Psoas muscle (tissue), 8 donors: ENCODE measurements around the gene CAMK2B. TPM values are rescaled to one million over a fixed set of nuclear protein-coding genes. Genes with fewer than 3 reads are reported as not detected.
A peak's percentile ranks its signal among the peaks of the same experiment; 100 is the strongest.

ENCODE experiments used
- ATAC-seq, 4 donors: fragments of 200-7000 bp; cut with Tn5 transposase; one replicate each; pipeline ENCODE4 v1.9.1; 2020; ENCODE audit warnings: moderate library complexity in 3 of 4, mild to moderate bottlenecking in 2 of 4
- DNase-seq, 2 donors: peaks; one replicate each; pipeline ENCODE4 v3.0.0-alpha.2; 2020
- H3K27ac ChIP-seq: fragments of 200-600 bp; one replicate; pipeline ENCODE4 v1.8.0; 2022
- H3K27me3 ChIP-seq, 3 donors: fragments of 200-600 bp in 1 of 3; one replicate each; pipeline versions ENCODE4 v1.6.1 to v1.8.0; 2013 to 2022; ENCODE audit warnings: low read length in 2 of 3, mild to moderate bottlenecking in 2 of 3, moderate library complexity in 1 of 3; ENCODE audit not compliant: insufficient read depth in 3 of 3
- H3K36me3 ChIP-seq, 2 donors: fragments of 200-600 bp in 1 of 2; one replicate each; pipeline versions ENCODE4 v1.6.1 to v1.8.0; 2013 to 2022; ENCODE audit warnings: low read depth in 1 of 2, mild to moderate bottlenecking in 1 of 2, moderate library complexity in 1 of 2; ENCODE audit not compliant: insufficient read depth in 1 of 2
- H3K4me1 ChIP-seq: fragments of 200-600 bp; one replicate; pipeline ENCODE4 v1.8.0; 2022
- H3K4me3 ChIP-seq: fragments of 200-600 bp; one replicate; pipeline ENCODE4 v1.8.0; 2022; ENCODE audit warnings: mild to moderate bottlenecking
- H3K9me3 ChIP-seq: fragments of 200-600 bp; one replicate; pipeline ENCODE4 v1.8.0; 2022
- WGBS, 3 donors: extraction: QIAGEN DNeasy Blood & Tissue Kit; methylation state at CpG; one replicate each; pipeline versions ENCODE4 v1.1.6 to v1.1.7; 2013; 5-methylcytosine and 5-hydroxymethylcytosine counted together
- intact Hi-C, 2 donors: fragments of 100-400 bp; cut with DNase I; formaldehyde crosslinking; loops; one replicate each; pipeline versions ENCODE4 v1.11.0 to v1.14.2; 2022
- polyA plus RNA-seq, 3 donors: library from polyadenylated mRNA; stranded (reverse); fragments of 200-250 nt; gene quantifications; one replicate each; pipeline ENCODE4 v1.2.3, GENCODE V29; 2013
- total RNA-seq, 4 donors: library from RNA; stranded (reverse); fragmentation: NEBNext Ultra II Directional in 2 of 4; extraction: Animal tissue kit (Norgen Biotek cat#: 25700) in 2 of 4; gene quantifications; one replicate each; pipeline versions ENCODE4 v1.2.1 to v1.2.4, GENCODE V29; 2021 to 2023
- TF ChIP-seq, protein P1 (sequence below): fragments of 200-600 bp; IDR thresholded peaks from one replicate; pipeline ENCODE4 v1.8.0; 2022; ENCODE audit warnings: antibody characterized with exemption
- donor health status: healthy with polysubstance abuse.
- donor health status: DM: no; HTN: no; CAD: no; lungs with moderate emphysema.
- donor health status: Bipolar disorder and iron deficiency.
- donor health status: healthy.
- donor health status: DM: yes; HTN: yes; CAD: no.
- donor health status: DM: no; HTN: no; CAD: no.
- donor health status: DM: no; HTN: no; CAD: no.
- donor health status: DM: yes; HTN: yes; CAD: no.

The CAMK2B gene
- total and polyA plus RNA-seq, 7 donors, result 14.5 to 81.4 (median 50.0) TPM

DNA sequence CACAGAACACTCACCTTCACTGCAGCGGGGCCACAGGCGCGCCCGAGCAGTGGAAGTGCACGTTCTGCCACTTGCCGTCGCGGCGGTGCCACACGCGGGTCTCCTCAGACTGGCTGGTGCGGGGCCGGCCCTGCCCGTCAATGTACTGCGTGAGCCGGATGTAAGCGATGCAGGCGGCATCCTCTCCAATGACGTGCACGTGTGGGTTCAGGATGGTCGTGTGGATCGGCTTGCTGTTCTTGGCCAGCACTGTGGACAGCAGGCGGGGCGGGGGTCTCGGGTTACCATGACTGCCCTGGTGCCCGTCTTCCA, 105.4 kb downstream of the CAMK2B start:
- ATAC-seq, result no peak
- Histone ChIP-seq H3K36me3 (no peaks in the 10 kb centered on the region), H3K27ac (no peak overlapping the region), H3K9me3 (no peaks in the 10 kb centered on the region), H3K27me3 (no peaks in the 10 kb centered on the region), H3K4me1 (peaks cover 3% of the 10 kb centered on the region), H3K4me3 (no peak overlapping the region)
- peak in 1 of 2 donors; percentile 40 for DNase-seq
- intact Hi-C loops, result no loop called here
- TF ChIP-seq, protein P1, sequence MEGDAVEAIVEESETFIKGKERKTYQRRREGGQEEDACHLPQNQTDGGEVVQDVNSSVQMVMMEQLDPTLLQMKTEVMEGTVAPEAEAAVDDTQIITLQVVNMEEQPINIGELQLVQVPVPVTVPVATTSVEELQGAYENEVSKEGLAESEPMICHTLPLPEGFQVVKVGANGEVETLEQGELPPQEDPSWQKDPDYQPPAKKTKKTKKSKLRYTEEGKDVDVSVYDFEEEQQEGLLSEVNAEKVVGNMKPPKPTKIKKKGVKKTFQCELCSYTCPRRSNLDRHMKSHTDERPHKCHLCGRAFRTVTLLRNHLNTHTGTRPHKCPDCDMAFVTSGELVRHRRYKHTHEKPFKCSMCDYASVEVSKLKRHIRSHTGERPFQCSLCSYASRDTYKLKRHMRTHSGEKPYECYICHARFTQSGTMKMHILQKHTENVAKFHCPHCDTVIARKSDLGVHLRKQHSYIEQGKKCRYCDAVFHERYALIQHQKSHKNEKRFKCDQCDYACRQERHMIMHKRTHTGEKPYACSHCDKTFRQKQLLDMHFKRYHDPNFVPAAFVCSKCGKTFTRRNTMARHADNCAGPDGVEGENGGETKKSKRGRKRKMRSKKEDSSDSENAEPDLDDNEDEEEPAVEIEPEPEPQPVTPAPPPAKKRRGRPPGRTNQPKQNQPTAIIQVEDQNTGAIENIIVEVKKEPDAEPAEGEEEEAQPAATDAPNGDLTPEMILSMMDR, result no peak
- WGBS, 3 donors, result 83 to 91% (median 91%) methylated on average over 26 of the region's 26 CpGs

DNA sequence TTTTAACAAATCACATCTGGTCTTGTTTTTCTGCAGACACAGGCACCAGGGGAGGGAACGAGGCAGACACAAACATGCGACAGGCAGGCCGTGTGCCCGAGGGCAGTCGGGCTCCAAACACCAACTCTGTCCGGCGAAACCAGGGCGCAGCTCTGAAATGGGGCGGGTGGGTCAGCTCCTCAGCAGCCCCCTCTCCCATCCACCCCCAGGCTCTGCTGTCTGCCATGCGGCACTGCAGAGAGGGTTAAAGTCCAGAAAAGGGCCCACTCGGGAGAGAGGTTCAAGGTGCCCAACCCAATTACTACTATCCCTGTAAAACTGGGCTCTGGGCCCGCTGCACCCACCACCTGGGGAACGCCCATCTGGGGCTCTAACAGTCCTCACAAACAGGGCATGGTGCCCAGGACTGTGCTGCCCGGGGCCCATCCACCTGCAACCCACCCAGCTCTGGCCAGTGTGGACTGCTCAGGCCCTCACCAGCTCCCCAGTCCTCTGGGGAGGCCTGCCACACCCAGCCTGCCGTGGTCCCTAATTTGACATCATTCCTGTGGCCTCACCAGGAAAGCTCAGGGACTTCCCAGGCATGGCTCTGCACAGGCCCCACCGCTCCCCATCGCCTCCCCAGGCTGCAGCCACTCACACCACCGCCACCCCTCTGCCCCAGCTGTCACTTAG, 105.9 kb downstream of the CAMK2B start:
- TF ChIP-seq, protein P1, result no peak
- no peaks in the 10 kb centered on the region for H3K9me3 ChIP-seq
- peaks cover 0 to 2% of the 10 kb centered on the region in 2 donors for H3K36me3 ChIP-seq
- no peaks in the 10 kb centered on the region for H3K27me3 ChIP-seq
- 89 to 94% (median 93%) methylated on average over 18 of the region's 18 CpGs for WGBS, 3 donors
- peak in 1 of 2 donors; percentile 40 for DNase-seq
- no peak for ATAC-seq
- intact Hi-C loops, result no loop called here
- peaks cover 6% of the 10 kb centered on the region for H3K4me1 ChIP-seq
- no peak overlapping the region for H3K27ac ChIP-seq
- H3K4me3 ChIP-seq, result no peak overlapping the region

DNA sequence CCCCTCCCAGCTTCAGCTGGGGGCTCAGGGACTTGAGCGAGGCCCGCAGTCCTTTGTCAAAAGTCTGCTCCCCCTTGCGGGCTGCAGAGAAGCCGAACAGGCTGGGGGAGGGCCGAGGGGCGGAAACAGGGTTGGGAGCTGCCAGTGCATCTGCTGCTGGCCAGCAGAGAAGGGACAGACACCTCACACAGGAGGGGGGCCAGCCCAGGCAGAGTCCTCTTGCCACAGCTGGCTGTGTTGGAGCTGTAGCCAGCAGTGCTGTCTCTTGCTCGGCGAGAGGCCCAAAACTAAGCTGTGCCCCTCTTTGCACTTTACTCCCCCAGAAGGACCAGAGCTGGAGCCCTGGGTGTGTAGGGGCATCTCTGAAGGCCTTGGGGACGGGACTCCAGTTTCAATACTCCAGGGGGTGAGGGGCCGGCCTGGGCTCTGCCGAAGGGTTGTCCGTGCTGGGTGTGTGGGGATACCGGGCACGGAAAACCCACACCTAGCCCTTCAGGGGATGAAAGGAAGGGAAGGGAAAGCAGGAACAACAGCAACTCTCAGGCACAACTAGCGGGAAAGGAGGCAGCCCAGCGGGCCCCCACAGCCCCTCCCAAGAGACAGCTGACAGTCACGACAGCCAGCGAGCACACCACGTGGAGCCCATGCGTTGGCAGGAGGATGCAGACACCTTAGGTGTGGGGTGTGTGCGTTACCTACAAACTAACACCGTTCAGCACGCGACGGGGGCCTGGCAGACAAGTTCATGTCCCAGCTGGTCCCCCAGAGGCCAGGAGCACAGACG, 106.8 kb downstream of the CAMK2B start:
- Histone ChIP-seq H3K4me1 (peaks cover 10% of the 10 kb centered on the region), H3K9me3 (no peaks in the 10 kb centered on the region), H3K4me3 (no peak overlapping the region), H3K36me3 (peaks cover under 1 to 5% of the 10 kb centered on the region in 2 donors), H3K27me3 (no peaks in the 10 kb centered on the region), H3K27ac (peak overlapping the region; percentile 23)
- TF ChIP-seq, protein P1, result no peak
- WGBS, 3 donors, result 36 to 68% (median 53%) methylated on average over 26 of the region's 26 CpGs
- intact Hi-C loops, result no loop called here
- DNase-seq, result peak in 1 of 2 donors; percentile 72
- ATAC-seq, result peak in 3 of 4 donors; percentile 31 to 70 (median 68)

DNA sequence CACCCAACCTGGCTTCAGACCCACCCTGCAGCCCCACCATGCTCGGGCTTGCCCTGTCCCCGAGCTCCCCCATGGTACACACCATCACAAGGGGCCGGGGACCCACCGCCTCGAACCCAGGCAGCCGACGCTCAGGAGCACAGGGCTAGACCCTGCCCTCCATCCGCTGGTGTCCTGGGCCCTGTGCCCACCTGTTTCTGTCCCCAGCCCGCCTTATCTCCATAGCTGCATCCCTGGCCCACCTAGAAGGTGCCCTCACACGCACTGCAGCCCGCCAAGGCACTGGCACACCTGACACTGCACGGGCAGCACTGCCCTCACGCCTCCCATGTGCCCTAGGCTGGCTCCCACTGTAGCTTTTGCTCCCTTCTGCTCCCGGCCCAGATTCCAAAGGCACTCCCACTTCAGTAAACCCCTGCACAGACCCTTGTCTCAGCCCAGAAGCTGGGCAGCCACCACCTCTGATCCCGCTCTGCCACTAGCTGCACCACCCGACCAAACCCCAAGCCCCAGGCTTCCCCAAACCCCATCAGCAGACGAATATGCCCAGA, 107.5 kb downstream of the CAMK2B start:
- ATAC-seq (no peak), DNase-seq (peak in 1 of 2 donors; percentile 12)
- Histone ChIP-seq H3K27ac (peak overlapping the region; percentile 67), H3K9me3 (no peaks in the 10 kb centered on the region), H3K36me3 (peaks cover 3 to 5% of the 10 kb centered on the region in 2 donors), H3K4me3 (no peak overlapping the region), H3K4me1 (peaks cover 16% of the 10 kb centered on the region), H3K27me3 (no peaks in the 10 kb centered on the region)
- 75 to 84% (median 79%) methylated on average over 17 of the region's 17 CpGs for WGBS, 3 donors
- intact Hi-C loops, result no loop called here
- TF ChIP-seq, protein P1, result no peak
